HUES6 (cell line): ENCODE data around the gene EPHA7.
A peak's percentile ranks its signal among the peaks of the same experiment; 100 is the strongest.

Experiments used
- H3K27ac ChIP-seq: 2 replicates; pipeline ENCODE4 v1.7.0; 2013; ENCODE audit warnings: low read depth, mild to moderate bottlenecking, low read length, inconsistent platforms
- H3K27me3 ChIP-seq: 2 replicates; pipeline ENCODE4 v1.6.1; 2013; ENCODE audit warnings: low read length; ENCODE audit not compliant: control insufficient read depth, insufficient read depth
- H3K36me3 ChIP-seq: 2 replicates; pipeline ENCODE4 v1.6.1; 2013; ENCODE audit warnings: low read length; ENCODE audit not compliant: control insufficient read depth, insufficient read depth
- H3K4me1 ChIP-seq: 2 replicates; pipeline ENCODE4 v1.6.1; 2013; ENCODE audit warnings: low read length; ENCODE audit not compliant: control insufficient read depth, insufficient read depth
- H3K4me3 ChIP-seq: 2 replicates; pipeline ENCODE4 v1.5.1; 2013; ENCODE audit warnings: low read depth, low read length
- H3K9ac ChIP-seq: one replicate; pipeline ENCODE4 v1.6.1; 2013; ENCODE audit warnings: mild to moderate bottlenecking, low read length
- H3K9me3 ChIP-seq: 2 replicates; pipeline ENCODE4 v1.6.1; 2013; ENCODE audit warnings: low read depth, low read length; ENCODE audit not compliant: control insufficient read depth, insufficient read depth

The EPHA7 gene

GRCh38 chr6:93419304-93420162, at the start of gene EPHA7:
EPHA7 (minus strand) TSS chr6:93419559; CDS start chr6:93419341, 218 bp downstream.
- Histone ChIP-seq H3K4me1 (peaks cover 4% of the 10 kb centered on the region; the same call in 1 of the 2 replicates), H3K9me3 (no peaks in the 10 kb centered on the region), H3K9ac (peak within 1 kb of the TSS; percentile 77), H3K27ac (peak within 1 kb of the TSS; percentile 41; the same call in 1 of the 2 replicates), H3K4me3 (peak within 1 kb of the TSS; percentile 94), H3K36me3 (no peaks in the 10 kb centered on the region), H3K27me3 (peaks cover 26% of the 10 kb centered on the region)

- no peak overlapping the region for H3K27ac ChIP-seq
- H3K27me3 ChIP-seq, result no peaks in the 10 kb centered on the region
- H3K9me3 ChIP-seq, result no peaks in the 10 kb centered on the region
- H3K4me3 ChIP-seq, result no peak overlapping the region
- H3K9ac ChIP-seq, result no peak overlapping the region
- H3K4me1 ChIP-seq, result no peaks in the 10 kb centered on the region
- H3K36me3 ChIP-seq, result no peaks in the 10 kb centered on the region
Measured at GRCh38 chr6:93468291-93468690, 48.9 kb upstream of the EPHA7 start.

GRCh38 chr6:93454533-93454932, 35.2 kb upstream of the EPHA7 start:
- no peak overlapping the region for H3K27ac ChIP-seq
- H3K36me3 ChIP-seq, result no peaks in the 10 kb centered on the region
- no peak overlapping the region for H3K4me3 ChIP-seq
- H3K9me3 ChIP-seq, result no peaks in the 10 kb centered on the region
- H3K9ac ChIP-seq, result no peak overlapping the region
- no peaks in the 10 kb centered on the region for H3K27me3 ChIP-seq
- H3K4me1 ChIP-seq, result peaks cover 12% of the 10 kb centered on the region

GRCh38 chr6:93453956-93454355, 34.6 kb upstream of the EPHA7 start:
- Histone ChIP-seq H3K27me3 (no peaks in the 10 kb centered on the region), H3K9me3 (no peaks in the 10 kb centered on the region), H3K27ac (no peak overlapping the region), H3K4me1 (peaks cover 12% of the 10 kb centered on the region), H3K36me3 (no peaks in the 10 kb centered on the region), H3K4me3 (no peak overlapping the region), H3K9ac (no peak overlapping the region)

- no peaks in the 10 kb centered on the region for H3K27me3 ChIP-seq
Measured at GRCh38 chr6:93447874-93448273, 28.5 kb upstream of the EPHA7 start.

GRCh38 chr6:93437491-93437890, 18.1 kb upstream of the EPHA7 start:
- Histone ChIP-seq H3K4me3 (no peak overlapping the region), H3K9ac (no peak overlapping the region), H3K27ac (no peak overlapping the region), H3K36me3 (no peaks in the 10 kb centered on the region), H3K27me3 (no peaks in the 10 kb centered on the region), H3K4me1 (no peaks in the 10 kb centered on the region), H3K9me3 (no peaks in the 10 kb centered on the region)

More at GRCh38 chr6:93447874-93448273, 28.5 kb upstream of the EPHA7 start:
- Histone ChIP-seq H3K9me3 (no peaks in the 10 kb centered on the region), H3K4me3 (no peak overlapping the region), H3K9ac (no peak overlapping the region), H3K36me3 (no peaks in the 10 kb centered on the region), H3K4me1 (no peaks in the 10 kb centered on the region), H3K27ac (no peak overlapping the region)

- Histone ChIP-seq H3K27me3 (no peaks in the 10 kb centered on the region), H3K4me3 (no peak overlapping the region), H3K27ac (no peak overlapping the region), H3K9ac (no peak overlapping the region), H3K4me1 (no peaks in the 10 kb centered on the region), H3K9me3 (no peaks in the 10 kb centered on the region), H3K36me3 (no peaks in the 10 kb centered on the region)
Measured at GRCh38 chr6:93433592-93433991, 14.2 kb upstream of the EPHA7 start.

GRCh38 chr6:93424303-93425064, 5.1 kb upstream of the EPHA7 start:
- no peak overlapping the region for H3K27ac ChIP-seq
- H3K36me3 ChIP-seq, result no peaks in the 10 kb centered on the region
- H3K27me3 ChIP-seq, result no peaks in the 10 kb centered on the region; the same call in 1 of the 2 replicates
- no peaks in the 10 kb centered on the region for H3K4me1 ChIP-seq
- no peak overlapping the region for H3K4me3 ChIP-seq
- no peak overlapping the region for H3K9ac ChIP-seq
- no peaks in the 10 kb centered on the region for H3K9me3 ChIP-seq

GRCh38 chr6:93423542-93423941, 4.2 kb upstream of the EPHA7 start:
- no peak overlapping the region for H3K27ac ChIP-seq
- no peak overlapping the region for H3K4me3 ChIP-seq
- H3K9ac ChIP-seq, result no peak overlapping the region
- H3K9me3 ChIP-seq, result no peaks in the 10 kb centered on the region
- no peaks in the 10 kb centered on the region for H3K36me3 ChIP-seq
- H3K4me1 ChIP-seq, result no peaks in the 10 kb centered on the region
- H3K27me3 ChIP-seq, result no peaks in the 10 kb centered on the region; the same call in 1 of the 2 replicates

- H3K9ac ChIP-seq, result peak overlapping the region; percentile 77
- H3K27ac ChIP-seq, result peak overlapping the region; percentile 41; the same call in 1 of the 2 replicates
- H3K27me3 ChIP-seq, result peaks cover 26% of the 10 kb centered on the region
- H3K4me3 ChIP-seq, result peak overlapping the region; percentile 94
- H3K4me1 ChIP-seq, result peaks cover 4% of the 10 kb centered on the region; the same call in 1 of the 2 replicates
- H3K36me3 ChIP-seq, result no peaks in the 10 kb centered on the region
- no peaks in the 10 kb centered on the region for H3K9me3 ChIP-seq
Measured at GRCh38 chr6:93420163-93420795, 920 bp upstream of the EPHA7 start.
